ENCODE measurements around the gene IZUMO3. TPM values are rescaled to one million over a fixed set of nuclear protein-coding genes. Genes with fewer than 3 reads are reported as not detected.

The IZUMO3 gene
- total and polyA plus RNA-seq, 2 of the 13 experiments (the other 11 are each of a cell fraction or from before 2014, with no cell fraction given), result not detected

GRCh38 chr9:24594234-24594850 lies 48.6 kb upstream of the IZUMO3 start:
- Histone ChIP-seq H3K79me2 (ENCODE audit: insufficient read depth, low read length) (no peaks in the 10 kb centered on the region), H3K27ac (ENCODE audit: extremely low read length, insufficient read depth, low read length) (no peak overlapping the region), H4K20me1 (ENCODE audit: insufficient read depth, low read length) (no peaks in the 10 kb centered on the region), H3K4me1 (ENCODE audit: insufficient read depth, low read length) (no peaks in the 10 kb centered on the region), H3K9ac (ENCODE audit: insufficient read depth, low read depth, low read length) (no peak overlapping the region), H2AFZ (ENCODE audit: low read length) (no peak overlapping the region), H3K36me3 (replicated peaks in 1 of 2; ENCODE audit: control insufficient read depth in 1 of 2, insufficient read depth in 2 of 2, low read length in 2 of 2) (no peaks in the 10 kb centered on the region), H3K9me3 (ENCODE audit: low read length) (peaks cover 60% of the 10 kb centered on the region), H3K4me3 (replicated peaks in 1 of 3; ENCODE audit: insufficient read depth in 1 of 3, low read depth in 2 of 3, low read length in 3 of 3) (no peak overlapping the region), H3K4me2 (ENCODE audit: low read depth, low read length) (no peak overlapping the region), H3K27me3 (ENCODE audit: control insufficient read depth in 1 of 2, insufficient read depth in 2 of 2, low read length in 2 of 2) (no peaks in the 10 kb centered on the region)
- no peak for FAIRE-seq
- POLR2A ChIA-PET, result no interaction called here
- BruUV-seq (replicated peaks), result no TSS peak
- CTCF ChIA-PET (ENCODE audit: low intra/inter-chr PET ratio, low total read pairs), result no interaction called here
- no peak for DNase-seq (ENCODE audit: low spot score)
- in situ Hi-C loops (cut with HindIII; ENCODE audit: extremely low pct_ligation_motif_present, low pct_unique_long_range_greater_than_20kb) (no loop called here), intact Hi-C loops (cut with micrococcal nuclease; ENCODE audit: unreplicated experiment) (no loop called here)
- no peak for ATAC-seq
- WGBS (ENCODE audit: low lambda C conversion rate), result 18% methylated on average over 8 of the region's 8 CpGs
- no peak for TF ChIP-seq KLF13 (CRISPR knock-in tag; IDR thresholded peaks at IDR 0.05)
- TF ChIP-seq PLSCR1 (CRISPR knock-in tag; IDR thresholded peaks at IDR 0.05; ENCODE audit: borderline replicate concordance), result no peak
- TF ChIP-seq ZBTB49 (CRISPR knock-in tag; IDR thresholded peaks at IDR 0.05; ENCODE audit: borderline replicate concordance), result no peak
- no peak for TF ChIP-seq RFX1 (IDR thresholded peaks at IDR 0.05)
- TF ChIP-seq ZNF576 (CRISPR knock-in tag; IDR thresholded peaks at IDR 0.05), result no peak
- TF ChIP-seq SUZ12 (IDR thresholded peaks at IDR 0.05; ENCODE audit: low read depth, low read length), result no peak
- TF ChIP-seq EP300 (IDR thresholded peaks at IDR 0.05; ENCODE audit: low read depth in 2 of 2, low read length in 2 of 2), result no peak
- no peak for TF ChIP-seq EP300 (CRISPR knock-in tag; IDR thresholded peaks at IDR 0.05; ENCODE audit: borderline replicate concordance)
